Thyroid gland (tissue), 4 donors: ENCODE results near the gene GSN.

Source experiments
- CTCF ChIP-seq, 6 experiments: fragments of 200-600 bp in 3 of 6; fragments of 450-650 bp in 3 of 6; sonication (generic) in 3 of 6; IDR thresholded peaks; one replicate each; pipeline ENCODE4 v1.5.1; 2016 to 2019; ENCODE audit warnings: antibody characterized with exemption in 6 of 6, mild to moderate bottlenecking in 2 of 6, inconsistent platforms in 1 of 6, moderate library complexity in 1 of 6
- POLR2A ChIP-seq, 2 donors: fragments of 450-650 bp; IDR thresholded peaks; one replicate each; pipeline ENCODE4 v1.6.1; 2017; ENCODE audit warnings: antibody characterized with exemption in 2 of 2, mild to moderate bottlenecking in 2 of 2, moderate library complexity in 1 of 2

DNA sequence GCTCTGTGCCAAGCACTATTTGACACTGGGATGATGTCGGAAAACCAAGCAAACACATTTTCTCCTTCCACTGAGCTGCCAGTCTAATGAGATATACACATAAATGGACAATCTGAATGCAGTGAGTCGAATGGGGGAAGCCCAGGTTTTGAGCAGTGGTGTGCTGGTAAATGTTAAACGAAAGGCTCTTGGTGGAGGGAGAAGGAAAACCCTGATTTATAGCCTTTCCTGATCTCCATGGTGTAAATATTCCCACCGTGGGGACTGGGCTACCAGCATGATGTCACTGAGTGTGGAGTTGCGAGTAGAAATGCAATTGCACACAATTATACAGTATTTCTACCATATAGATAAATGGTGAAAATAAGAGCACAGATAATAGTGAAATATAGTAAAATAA, 5.0 kb upstream of the GSN start:
- TF ChIP-seq CTCF (IDR thresholded peaks at IDR 0.05), result no peak
- TF ChIP-seq POLR2A (IDR thresholded peaks at IDR 0.05), result no peak
